K562 (cell line): Measurements from ENCODE around the gene ZBTB25. TPM values are rescaled to one million over a fixed set of nuclear protein-coding genes. Genes with fewer than 3 reads are reported as not detected.

Experiments used
- ATAC-seq: fragments of 200-7000 bp; cut with Tn5 transposase; 3 replicates; pipeline ENCODE4 v1.9.1; 2020; ENCODE audit warnings: moderate library complexity
- BruUV-seq: library from RNA; stranded (reverse); fragments of 400-500 nt; replicated peaks from 2 replicates; lab custom pipeline; 2021; lab: Mats Ljungman, UMichigan
- CTCF ChIA-PET: fragments of 300-600 bp; formaldehyde crosslinking; extraction: SDS; loops from one replicate; lab custom pipeline; 2021; ENCODE audit warnings: low intra/inter-chr PET ratio; lab: Yijun Ruan, JAX
- POLR2A ChIA-PET: fragments of 300-600, 350-650 bp; sonication (Branson Sonifier 250); formaldehyde crosslinking; extraction: SDS; loops from one replicate; lab custom pipeline; 2021; ENCODE audit warnings: antibody characterized with exemption, inconsistent platforms; lab: Yijun Ruan, JAX
- DNase-seq, 4 experiments: peaks; one replicate each; pipeline versions ENCODE4 v3.0.0 to v3.0.0-alpha.2; 2011 to 2018; ENCODE audit warnings: low spot score in 3 of 4, mixed read lengths in 3 of 4; ENCODE audit errors: extremely low read depth in 1 of 4
- FAIRE-seq: peaks from 2 replicates; lab custom pipeline; 2011; peaks lifted over from hg19 to GRCh38; lab: Jason Lieb, UNC
- H2AFZ ChIP-seq: 2 replicates; pipeline ENCODE4 v1.6.0; 2011; ENCODE audit warnings: low read depth, low read length, control low read depth, inconsistent platforms
- H3K27ac ChIP-seq: fragments of 200-600 bp; 3 replicates; pipeline ENCODE4 v1.8.0; 2011; ENCODE audit warnings: low read depth, mild to moderate bottlenecking, control low read depth, inconsistent platforms, low read length, moderate library complexity, mixed read lengths; ENCODE audit errors: extremely low read depth
- H3K27me3 ChIP-seq, 2 experiments: fragments of 300-600 bp in 1 of 2; 2 replicates in 1 of 2; 3 replicates in 1 of 2; pipeline versions ENCODE4 v1.6.0 to v1.8.0; 2011; ENCODE audit warnings: inconsistent platforms in 2 of 2, low read length in 2 of 2, mild to moderate bottlenecking in 1 of 2, mixed read lengths in 1 of 2, moderate library complexity in 1 of 2; ENCODE audit not compliant: control insufficient read depth in 2 of 2, insufficient read depth in 2 of 2
- H3K36me3 ChIP-seq: fragments of 300-600 bp; 3 replicates; pipeline ENCODE4 v1.8.0; 2011; ENCODE audit warnings: mild to moderate bottlenecking, low read length, inconsistent platforms; ENCODE audit not compliant: control insufficient read depth, insufficient read depth
- H3K4me1 ChIP-seq, 2 experiments: fragments of 200-600 bp in 1 of 2; replicated peaks in 1 of 2; 2 replicates in 1 of 2; 3 replicates in 1 of 2; pipeline versions ENCODE4 v1.5.1 to v1.8.0; 2011; ENCODE audit warnings: inconsistent platforms in 2 of 2, low read length in 2 of 2, mild to moderate bottlenecking in 1 of 2, mixed read lengths in 1 of 2, moderate library complexity in 1 of 2; ENCODE audit not compliant: control insufficient read depth in 2 of 2, insufficient read depth in 2 of 2
- H3K4me2 ChIP-seq: 2 replicates; pipeline ENCODE4 v1.6.1; 2011; ENCODE audit warnings: low read length, control low read depth, inconsistent platforms, mixed read lengths; ENCODE audit not compliant: insufficient read depth
- H3K4me3 ChIP-seq: fragments of 200-600 bp; sonication (generic), shearing (Covaris generic); 2 replicates; pipeline ENCODE4 v1.5.1; 2016; ENCODE audit warnings: control low read depth, inconsistent platforms
- H3K79me2 ChIP-seq: fragments of 200-600 bp; 3 replicates; pipeline ENCODE4 v1.8.0; 2011; ENCODE audit warnings: low read length, inconsistent platforms; ENCODE audit not compliant: control insufficient read depth, insufficient read depth
- H3K9ac ChIP-seq, 2 experiments: 2 replicates each; pipeline versions ENCODE4 v1.6.0 to v1.6.1; 2011; ENCODE audit warnings: low read depth in 2 of 2, low read length in 2 of 2, control low read depth in 1 of 2, inconsistent platforms in 1 of 2, mild to moderate bottlenecking in 1 of 2, mixed read lengths in 1 of 2; ENCODE audit not compliant: insufficient read depth in 1 of 2
- H3K9me1 ChIP-seq: one replicate; pipeline ENCODE4 v1.6.0; 2011; ENCODE audit warnings: inconsistent platforms, mild to moderate bottlenecking, low read length, moderate library complexity; ENCODE audit not compliant: control insufficient read depth, insufficient read depth
- H3K9me3 ChIP-seq: replicated peaks from 2 replicates; pipeline ENCODE4 v1.5.1; 2011; ENCODE audit warnings: low read depth, low read length, inconsistent platforms; ENCODE audit not compliant: control insufficient read depth, insufficient read depth
- H4K20me1 ChIP-seq: replicated peaks from 2 replicates; pipeline ENCODE4 v1.6.1; 2011; ENCODE audit warnings: low read length, inconsistent platforms, mixed read lengths; ENCODE audit not compliant: control insufficient read depth, insufficient read depth
- DLX4 ChIP-seq: fragments of 250-450 bp; sonication (Bioruptor Pico); IDR thresholded peaks from 2 replicates; pipeline ENCODE4 v1.6.1; 2021; ENCODE audit warnings: mild to moderate bottlenecking
- FOXO4 ChIP-seq: fragments of 450-650 bp; formaldehyde crosslinking; IDR thresholded peaks from 2 replicates; pipeline ENCODE4 v1.4.0; 2020; ENCODE audit warnings: mild to moderate bottlenecking, moderate library complexity
- ZBTB9 ChIP-seq: fragments of 450-650 bp; formaldehyde crosslinking; IDR thresholded peaks from 2 replicates; pipeline ENCODE4 v1.4.0; 2020; ENCODE audit warnings: mild to moderate bottlenecking, moderate library complexity
- WGBS: fragments of 100-300 bp; shearing (Covaris generic); methylation state at CpG from one replicate; pipeline ENCODE4 v1.1.6; 2016; ENCODE audit warnings: low coverage, mixed read lengths; ENCODE audit not compliant: insufficient coverage; ENCODE audit errors: missing lambda C conversion rate; 5-methylcytosine and 5-hydroxymethylcytosine counted together
- in situ Hi-C: fragments of 300-500 bp; cut with MboI; formaldehyde crosslinking; loops from 4 replicates; pipeline ENCODE4 v1.15.0; 2018; ENCODE audit warnings: inconsistent platforms, mixed read lengths
- intact Hi-C: fragments of 100-400 bp; cut with micrococcal nuclease; formaldehyde crosslinking; loops from 2 replicates; pipeline ENCODE4 v1.14.2; 2022
- polyA plus RNA-seq, 8 experiments: library from polyadenylated mRNA; depleted of rRNA in 4 of 8; stranded (reverse) in 5 of 8; unstranded in 3 of 8; fragments of >200 nt; fragmentation: Nextera tagmentation in 2 of 8; fragmentation: Illumina TruSeq in 1 of 8; extraction: Ambion mirVana in 2 of 8; extraction: Trizol in 1 of 8; gene quantifications; 2 replicates each; pipeline versions ENCODE4 v1.2.1 to v1.2.3, GENCODE V29; 2011 to 2014; ENCODE audit warnings: inconsistent platforms in 1 of 8, missing spikeins in 1 of 8
- total RNA-seq, 7 experiments: library from RNA; depleted of rRNA in 6 of 7; stranded (reverse); fragments of >200 nt in 6 of 7; fragmentation: Illumina TruSeq in 2 of 7; extraction: Trizol in 2 of 7; gene quantifications; 2 replicates each; pipeline versions ENCODE4 v1.2.1 to v1.2.3, GENCODE V29; 2011 to 2021; ENCODE audit warnings: low replicate concordance in 1 of 7

The ZBTB25 gene
- total and polyA plus RNA-seq, 9 of the 15 experiments (the other 6 are each of a cell fraction or from before 2014, with no cell fraction given): 0.61 to 3.9 (median 2.3) TPM

- H3K9ac ChIP-seq: no peak overlapping the region
- H3K36me3 ChIP-seq: no peaks in the 10 kb centered on the region
- no peaks in the 10 kb centered on the region for H4K20me1 ChIP-seq
- no peak overlapping the region for H3K4me2 ChIP-seq
- CTCF ChIA-PET: no interaction called here
- ATAC-seq: no peak
- no peak for DNase-seq
- intact Hi-C loops (no loop called here), in situ Hi-C loops (no loop called here)
- H3K4me1 ChIP-seq: no peaks in the 10 kb centered on the region
- no peak overlapping the region for H2AFZ ChIP-seq
- BruUV-seq: no TSS peak
- TF ChIP-seq FOXO4 (CRISPR knock-in tag) (no peak), DLX4 (CRISPR knock-in tag) (no peak), ZBTB9 (CRISPR knock-in tag) (no peak)
- no peaks in the 10 kb centered on the region for H3K27me3 ChIP-seq
- no peaks in the 10 kb centered on the region for H3K9me3 ChIP-seq
- no peak overlapping the region for H3K27ac ChIP-seq
- H3K9me1 ChIP-seq: no peaks in the 10 kb centered on the region
- FAIRE-seq: no peak
- no peaks in the 10 kb centered on the region for H3K79me2 ChIP-seq
- POLR2A ChIA-PET: interaction anchor here (0.8 kb wide), 1 partner anchor 9 kb away, joined by 4 read pairs; no protein-coding TSS in a partner anchor
- no peak overlapping the region for H3K4me3 ChIP-seq
- WGBS: 55% methylated on average over 8 of the region's 8 CpGs
Measured at GRCh38 chr14:64475585-64476273, 27.9 kb downstream of the ZBTB25 start.
